Mucosa of rectum (tissue), 2 donors: Measurements from ENCODE around the gene TCEA2.

Experiments
- H3K27ac ChIP-seq, 2 donors: one replicate each; pipeline ENCODE4 v1.7.0; 2013; ENCODE audit warnings: inconsistent platforms in 2 of 2, low read depth in 2 of 2, low read length in 2 of 2
- H3K27me3 ChIP-seq, 2 donors: one replicate each; pipeline ENCODE4 v1.7.0; 2013; ENCODE audit warnings: low read length in 2 of 2; ENCODE audit not compliant: control insufficient read depth in 2 of 2, insufficient read depth in 2 of 2
- H3K36me3 ChIP-seq, 2 donors: one replicate each; pipeline ENCODE4 v1.7.0; 2013; ENCODE audit warnings: low read length in 2 of 2; ENCODE audit not compliant: control insufficient read depth in 2 of 2, insufficient read depth in 2 of 2
- H3K4me1 ChIP-seq, 2 donors: one replicate each; pipeline ENCODE4 v1.7.0; 2013; ENCODE audit warnings: low read length in 2 of 2, mild to moderate bottlenecking in 1 of 2; ENCODE audit not compliant: control insufficient read depth in 2 of 2, insufficient read depth in 2 of 2
- H3K4me3 ChIP-seq, 2 donors: one replicate each; pipeline ENCODE4 v1.7.0; 2013; ENCODE audit warnings: low read length in 2 of 2
- H3K9ac ChIP-seq, 2 donors: one replicate each; pipeline ENCODE4 v1.7.0; 2013; ENCODE audit warnings: low read length in 2 of 2, low read depth in 1 of 2, mild to moderate bottlenecking in 1 of 2
- H3K9me3 ChIP-seq, 2 donors: one replicate each; pipeline ENCODE4 v1.7.0; 2013; ENCODE audit warnings: low read length in 2 of 2; ENCODE audit not compliant: control insufficient read depth in 2 of 2
- donor health status: healthy.
- donor health status: Normal muscosa, but diverticular disease.

The TCEA2 gene

GRCh38 chr20:64027981-64028685 lies 34.9 kb upstream of the TCEA2 start:
- no peak overlapping the region for H3K9ac ChIP-seq
- peaks cover 17 to 23% of the 10 kb centered on the region in 2 donors for H3K4me1 ChIP-seq
- H3K36me3 ChIP-seq, result peaks cover 62 to 78% of the 10 kb centered on the region in 2 donors
- H3K4me3 ChIP-seq, result no peak overlapping the region
- no peaks in the 10 kb centered on the region for H3K9me3 ChIP-seq
- no peak overlapping the region for H3K27ac ChIP-seq
- peaks cover 0 to 8% of the 10 kb centered on the region in 2 donors for H3K27me3 ChIP-seq

GRCh38 chr20:64029293-64030117 lies 33.5 kb upstream of the TCEA2 start:
- Histone ChIP-seq H3K27ac (no peak overlapping the region), H3K36me3 (peaks cover 68 to 69% of the 10 kb centered on the region in 2 donors), H3K9ac (no peak overlapping the region)

DNA sequence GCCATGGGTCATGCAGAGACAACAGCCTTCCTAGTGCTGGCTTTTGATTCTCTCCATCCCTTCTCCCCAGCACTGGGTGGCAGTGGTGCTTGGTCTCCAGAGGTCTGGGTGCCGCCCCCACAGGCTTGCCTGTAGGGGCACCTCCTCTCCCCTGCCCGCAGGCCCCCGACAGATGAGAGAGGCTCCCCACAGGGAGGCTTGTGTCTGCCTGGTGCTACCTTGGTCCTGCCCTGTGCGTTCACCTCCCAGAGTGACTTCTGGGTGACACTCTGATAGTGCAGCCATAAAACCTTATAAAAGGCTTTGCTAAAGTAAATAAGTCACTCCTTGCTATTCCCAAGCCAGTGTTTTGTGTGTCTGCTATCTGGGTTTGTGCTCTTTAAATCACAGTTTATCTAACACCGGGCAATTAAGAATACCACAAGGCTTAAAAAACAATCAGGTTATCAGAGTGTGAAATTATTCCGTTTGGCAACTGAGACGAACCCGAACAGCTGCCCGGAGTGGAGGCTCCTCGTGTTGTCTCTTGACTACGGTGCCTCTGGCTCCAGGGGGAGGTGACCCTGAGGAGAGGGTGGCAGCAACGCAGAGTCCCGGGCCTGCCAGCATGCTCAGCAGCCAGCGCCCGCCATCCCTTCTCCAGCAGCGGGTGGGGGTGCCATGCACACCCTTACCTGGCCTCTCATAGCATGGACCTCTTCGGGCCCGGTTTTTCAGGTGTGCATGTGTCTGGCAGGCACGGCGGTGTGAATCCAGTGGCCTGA lies 32.4 kb upstream of the TCEA2 start:
- H3K27me3 ChIP-seq, result peaks cover 0 to 19% of the 10 kb centered on the region in 2 donors
- H3K4me1 ChIP-seq, result peaks cover 7 to 11% of the 10 kb centered on the region in 2 donors
- no peaks in the 10 kb centered on the region for H3K9me3 ChIP-seq
- H3K9ac ChIP-seq, result no peak overlapping the region
- no peak overlapping the region for H3K4me3 ChIP-seq
- H3K27ac ChIP-seq, result no peak overlapping the region
- peaks cover 65 to 70% of the 10 kb centered on the region in 2 donors for H3K36me3 ChIP-seq

More at GRCh38 chr20:64029293-64030117, 33.5 kb upstream of the TCEA2 start:
- Histone ChIP-seq H3K27me3 (peaks cover 0 to 13% of the 10 kb centered on the region in 2 donors), H3K4me3 (no peak overlapping the region), H3K4me1 (peaks cover 11 to 14% of the 10 kb centered on the region in 2 donors), H3K9me3 (no peaks in the 10 kb centered on the region)

GRCh38 chr20:64031822-64032314 lies 31.1 kb upstream of the TCEA2 start:
- no peak overlapping the region for H3K27ac ChIP-seq
- H3K9ac ChIP-seq, result no peak overlapping the region
- no peak overlapping the region for H3K4me3 ChIP-seq
- no peaks in the 10 kb centered on the region for H3K9me3 ChIP-seq
- H3K27me3 ChIP-seq, result peaks cover 8 to 31% of the 10 kb centered on the region in 2 donors
- peaks cover 7 to 11% of the 10 kb centered on the region in 2 donors for H3K4me1 ChIP-seq
- H3K36me3 ChIP-seq, result peaks cover 56 to 63% of the 10 kb centered on the region in 2 donors

DNA sequence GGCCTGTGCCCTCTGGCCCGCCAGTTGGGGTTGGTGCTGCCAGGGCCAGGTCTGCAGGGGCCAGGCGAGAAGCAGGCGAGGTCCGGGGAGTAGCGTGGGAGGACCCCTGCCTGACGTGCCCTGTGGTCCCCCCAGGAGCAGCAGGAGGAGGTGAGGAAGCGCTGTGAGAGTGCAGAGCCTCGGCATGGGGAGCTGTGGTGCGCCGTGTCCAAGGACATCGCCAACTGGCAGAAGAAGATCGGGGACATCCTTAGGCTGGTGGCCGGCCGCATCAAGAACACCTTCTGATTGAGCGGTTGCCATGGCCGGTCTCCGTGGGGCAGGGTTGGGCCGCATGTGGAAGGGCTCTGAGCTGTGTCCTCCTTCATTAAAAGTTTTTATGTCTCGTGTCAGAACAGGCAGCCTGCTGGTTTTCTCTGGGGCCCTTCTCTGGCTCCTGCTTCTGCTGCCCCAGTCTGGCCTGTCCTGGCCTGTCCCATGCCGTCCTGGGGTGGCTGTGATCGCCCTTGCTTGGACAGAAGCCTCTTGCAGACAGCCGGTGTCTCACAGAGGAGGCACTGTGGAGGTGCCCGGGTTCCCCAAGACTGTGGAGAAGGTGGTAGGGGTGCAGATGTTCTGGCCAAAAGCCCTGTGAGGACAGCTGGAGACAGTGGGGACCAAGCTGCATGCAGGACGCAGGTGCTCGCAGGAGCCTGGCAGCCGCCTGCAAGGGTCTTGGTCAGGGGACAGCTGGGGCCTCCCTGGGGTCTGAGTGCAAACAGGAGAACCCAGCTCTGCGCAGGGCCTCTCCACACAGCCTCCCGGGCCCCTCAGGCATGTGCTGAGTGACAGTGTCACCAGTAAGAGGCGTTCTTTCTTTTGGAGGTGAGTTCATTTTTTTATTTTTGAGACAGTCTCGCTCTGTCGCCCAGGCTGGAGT lies 30.0 kb upstream of the TCEA2 start:
- H3K4me3 ChIP-seq, result no peak overlapping the region
- H3K9me3 ChIP-seq, result no peaks in the 10 kb centered on the region
- peaks cover 8 to 37% of the 10 kb centered on the region in 2 donors for H3K27me3 ChIP-seq
- H3K27ac ChIP-seq, result no peak overlapping the region
- H3K4me1 ChIP-seq, result peaks cover 7 to 15% of the 10 kb centered on the region in 2 donors
- no peak overlapping the region for H3K9ac ChIP-seq
- H3K36me3 ChIP-seq, result peaks cover 46 to 52% of the 10 kb centered on the region in 2 donors

GRCh38 chr20:64033981-64034493 lies 29.0 kb upstream of the TCEA2 start:
- Histone ChIP-seq H3K9me3 (no peaks in the 10 kb centered on the region), H3K4me1 (peaks cover 12 to 18% of the 10 kb centered on the region in 2 donors), H3K9ac (no peak overlapping the region), H3K4me3 (no peak overlapping the region), H3K27me3 (peaks cover 8 to 37% of the 10 kb centered on the region in 2 donors), H3K36me3 (peaks cover 36 to 43% of the 10 kb centered on the region in 2 donors), H3K27ac (no peak overlapping the region)

- peaks cover 10 to 15% of the 10 kb centered on the region in 2 donors for H3K4me1 ChIP-seq
- no peaks in the 10 kb centered on the region for H3K9me3 ChIP-seq
- no peak overlapping the region for H3K27ac ChIP-seq
- peaks cover 24 to 32% of the 10 kb centered on the region in 2 donors for H3K36me3 ChIP-seq
- H3K27me3 ChIP-seq, result peaks cover 15 to 46% of the 10 kb centered on the region in 2 donors
- no peak overlapping the region for H3K9ac ChIP-seq
- H3K4me3 ChIP-seq, result no peak overlapping the region
Measured at GRCh38 chr20:64035066-64035932, 27.7 kb upstream of the TCEA2 start.

DNA sequence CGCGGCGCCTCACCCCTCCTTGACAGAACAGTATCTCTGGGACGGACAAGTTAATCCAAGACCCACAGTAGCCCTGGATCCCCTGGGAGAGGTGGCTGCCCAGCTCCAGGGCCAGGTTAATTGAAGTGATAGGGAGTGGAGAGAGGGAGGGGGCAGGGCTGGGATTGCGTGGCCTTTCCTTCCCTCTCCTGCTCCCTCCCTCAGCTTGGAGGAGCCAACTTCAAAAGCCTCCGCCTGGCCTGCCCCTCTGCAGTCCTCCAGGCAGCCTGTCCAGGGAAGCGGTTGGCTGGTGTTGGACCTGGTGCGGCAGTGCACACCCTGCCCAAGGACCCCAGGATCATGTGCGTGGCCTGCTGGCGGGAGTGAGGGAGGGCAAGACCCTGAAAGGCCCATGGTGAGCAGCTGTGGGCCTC lies 27.1 kb upstream of the TCEA2 start, which contains the start of gene C20orf204:
Gene C20orf204, plus strand, starts transcription at position 250 of the 413 bp plus-strand sequence. Its CDS starts 142 bp downstream, at position 392.
- Histone ChIP-seq H3K4me3 (no peak within 1 kb of the TSS), H3K27me3 (peaks cover 21 to 53% of the 10 kb centered on the region in 2 donors), H3K4me1 (peaks cover 10 to 14% of the 10 kb centered on the region in 2 donors)

More for the DNA sequence above, 27.1 kb upstream of the TCEA2 start, which contains the start of gene C20orf204:
- Histone ChIP-seq H3K9ac (no peak within 1 kb of the TSS), H3K9me3 (no peaks in the 10 kb centered on the region), H3K27ac (no peak within 1 kb of the TSS), H3K36me3 (peaks cover 24 to 32% of the 10 kb centered on the region in 2 donors)
